MM.1S (cell line): Measurements from ENCODE around the gene RPP38.

Source experiments
- DNase-seq: peaks from one replicate; pipeline ENCODE4 v3.0.0-alpha.2; 2015
- H2AFZ ChIP-seq: fragments of 300-600 bp; sonication (generic); 2 replicates; pipeline ENCODE4 v1.6.0; 2016; ENCODE audit warnings: antibody characterized with exemption, low read length
- H3F3A ChIP-seq: fragments of 300-600 bp; sonication (generic); 2 replicates; pipeline ENCODE4 v1.6.1; 2016; ENCODE audit warnings: mild to moderate bottlenecking, antibody characterized with exemption, low read length, moderate library complexity, mixed read lengths; ENCODE audit not compliant: insufficient read depth
- H3K27ac ChIP-seq: fragments of 300-600 bp; sonication (generic); 2 replicates; pipeline ENCODE4 v1.5.1; 2016; ENCODE audit warnings: mild to moderate bottlenecking, low read length
- H3K27me3 ChIP-seq: fragments of 300-600 bp; sonication (generic); replicated peaks from 2 replicates; pipeline ENCODE4 v1.6.0; 2016; ENCODE audit warnings: low read length; ENCODE audit not compliant: insufficient read depth
- H3K36me3 ChIP-seq: fragments of 300-600 bp; sonication (generic); replicated peaks from 2 replicates; pipeline ENCODE4 v1.6.1; 2016; ENCODE audit warnings: mild to moderate bottlenecking, low read length, mixed read lengths; ENCODE audit not compliant: insufficient read depth
- H3K4me1 ChIP-seq: fragments of 300-600 bp; sonication (generic); 2 replicates; pipeline ENCODE4 v1.6.1; 2016; ENCODE audit warnings: low read length, mixed read lengths
- H3K4me2 ChIP-seq: fragments of 300-600 bp; sonication (generic); 2 replicates; pipeline ENCODE4 v1.6.0; 2016; ENCODE audit warnings: low read depth, low read length
- H3K4me3 ChIP-seq: fragments of 300-600 bp; sonication (generic); 2 replicates; pipeline ENCODE4 v1.5.1; 2016; ENCODE audit warnings: low read length, mixed read lengths
- H3K79me2 ChIP-seq: fragments of 300-600 bp; sonication (generic); 2 replicates; pipeline ENCODE4 v1.6.1; 2016; ENCODE audit warnings: mixed run types, low read length, mixed read lengths
- H3K9ac ChIP-seq: fragments of 300-600 bp; sonication (generic); 2 replicates; pipeline ENCODE4 v1.6.1; 2016; ENCODE audit warnings: low read length, mixed read lengths
- H3K9me2 ChIP-seq: fragments of 300-600 bp; sonication (generic); replicated peaks from 2 replicates; pipeline ENCODE4 v1.6.1; 2016; ENCODE audit warnings: mild to moderate bottlenecking, low read length, mixed read lengths; ENCODE audit not compliant: insufficient read depth
- H3K9me3 ChIP-seq: fragments of 300-600 bp; sonication (generic); replicated peaks from 2 replicates; pipeline ENCODE4 v1.6.1; 2016; ENCODE audit warnings: mild to moderate bottlenecking, low read length, mixed read lengths; ENCODE audit not compliant: insufficient read depth
- H4K20me1 ChIP-seq: fragments of 300-600 bp; sonication (generic); 2 replicates; pipeline ENCODE4 v1.6.1; 2016; ENCODE audit warnings: mild to moderate bottlenecking, low read length, moderate library complexity, mixed read lengths; ENCODE audit not compliant: insufficient read depth
- CTCF ChIP-seq: fragments of 300-600 bp; sonication (generic); IDR thresholded peaks from 2 replicates; pipeline ENCODE4 v1.5.1; 2016; ENCODE audit warnings: antibody characterized with exemption, low read length, mixed read lengths
- EZH2 ChIP-seq: fragments of 300-600 bp; sonication (generic); optimal IDR thresholded peaks from 2 replicates; pipeline ENCODE3; 2017; ENCODE audit warnings: low read depth, mild to moderate bottlenecking, antibody characterized with exemption, low read length, mixed read lengths
- EZH2phosphoT487 ChIP-seq: fragments of 300-600 bp; sonication (generic); IDR thresholded peaks from 2 replicates; pipeline ENCODE4 v1.6.1; 2018; ENCODE audit warnings: antibody characterized with exemption, low read length

Gene RPP38

DNA sequence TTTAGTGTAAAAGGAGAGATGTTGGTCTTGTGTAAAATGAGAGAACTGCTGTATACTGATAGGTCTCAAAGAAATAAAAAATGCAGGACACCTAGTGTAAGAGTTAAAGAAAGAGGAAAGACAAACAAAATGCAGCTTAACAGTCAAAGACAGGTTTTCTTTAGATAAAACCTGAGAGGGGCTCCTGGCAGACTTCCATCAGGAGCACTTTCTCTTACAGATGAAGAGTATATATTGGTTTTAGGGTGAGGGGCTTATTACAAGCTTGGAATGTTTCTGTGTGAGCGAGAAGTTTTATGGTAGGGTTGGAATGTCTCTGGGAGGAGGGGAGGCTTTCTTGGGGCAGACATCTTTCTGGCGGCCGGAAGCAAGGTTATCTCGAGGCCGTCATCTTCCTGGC is 24.8 kb upstream of the RPP38 start:
- Histone ChIP-seq H3K9me2 (no peaks in the 10 kb centered on the region), H3K79me2 (no peaks in the 10 kb centered on the region), H3F3A (no peaks in the 10 kb centered on the region), H3K36me3 (no peaks in the 10 kb centered on the region), H4K20me1 (no peaks in the 10 kb centered on the region), H3K27me3 (no peaks in the 10 kb centered on the region), H3K4me3 (no peak overlapping the region), H2AFZ (no peak overlapping the region), H3K4me2 (no peak overlapping the region), H3K4me1 (no peaks in the 10 kb centered on the region), H3K9ac (no peak overlapping the region), H3K9me3 (no peaks in the 10 kb centered on the region), H3K27ac (no peak overlapping the region)
- DNase-seq, result no peak
- TF ChIP-seq EZH2 (no peak), CTCF (no peak), EZH2phosphoT487 (no peak)

DNA sequence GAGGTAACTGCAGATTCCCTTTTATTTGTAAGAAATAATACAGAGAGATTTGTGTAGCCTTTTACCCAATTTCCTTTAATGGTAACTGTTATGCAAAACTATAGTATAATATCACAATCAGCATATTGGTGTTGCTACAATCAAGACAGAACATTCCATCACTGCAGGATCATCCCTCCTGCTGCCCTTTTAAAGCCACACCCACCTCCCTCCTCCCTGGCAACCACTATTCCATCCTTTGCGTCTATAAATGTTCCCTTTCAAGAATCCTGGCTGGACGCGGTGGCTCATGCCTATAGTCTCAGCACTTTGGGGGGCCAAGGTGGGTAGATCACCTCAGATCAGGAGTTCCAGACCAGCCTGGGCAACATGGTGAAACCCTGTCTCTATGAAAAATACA is 21.7 kb upstream of the RPP38 start:
- H3K9ac ChIP-seq, result no peak overlapping the region
- no peak overlapping the region for H3K27ac ChIP-seq
- no peak overlapping the region for H3K4me2 ChIP-seq
- no peak for DNase-seq
- no peaks in the 10 kb centered on the region for H3K79me2 ChIP-seq
- TF ChIP-seq EZH2 (no peak), CTCF (no peak), EZH2phosphoT487 (no peak)
- H2AFZ ChIP-seq, result no peak overlapping the region
- H3F3A ChIP-seq, result no peaks in the 10 kb centered on the region
- H3K9me2 ChIP-seq, result no peaks in the 10 kb centered on the region
- no peaks in the 10 kb centered on the region for H3K27me3 ChIP-seq
- no peaks in the 10 kb centered on the region for H3K9me3 ChIP-seq
- H3K4me1 ChIP-seq, result no peaks in the 10 kb centered on the region
- H3K4me3 ChIP-seq, result no peak overlapping the region
- H4K20me1 ChIP-seq, result no peaks in the 10 kb centered on the region
- no peaks in the 10 kb centered on the region for H3K36me3 ChIP-seq

DNA sequence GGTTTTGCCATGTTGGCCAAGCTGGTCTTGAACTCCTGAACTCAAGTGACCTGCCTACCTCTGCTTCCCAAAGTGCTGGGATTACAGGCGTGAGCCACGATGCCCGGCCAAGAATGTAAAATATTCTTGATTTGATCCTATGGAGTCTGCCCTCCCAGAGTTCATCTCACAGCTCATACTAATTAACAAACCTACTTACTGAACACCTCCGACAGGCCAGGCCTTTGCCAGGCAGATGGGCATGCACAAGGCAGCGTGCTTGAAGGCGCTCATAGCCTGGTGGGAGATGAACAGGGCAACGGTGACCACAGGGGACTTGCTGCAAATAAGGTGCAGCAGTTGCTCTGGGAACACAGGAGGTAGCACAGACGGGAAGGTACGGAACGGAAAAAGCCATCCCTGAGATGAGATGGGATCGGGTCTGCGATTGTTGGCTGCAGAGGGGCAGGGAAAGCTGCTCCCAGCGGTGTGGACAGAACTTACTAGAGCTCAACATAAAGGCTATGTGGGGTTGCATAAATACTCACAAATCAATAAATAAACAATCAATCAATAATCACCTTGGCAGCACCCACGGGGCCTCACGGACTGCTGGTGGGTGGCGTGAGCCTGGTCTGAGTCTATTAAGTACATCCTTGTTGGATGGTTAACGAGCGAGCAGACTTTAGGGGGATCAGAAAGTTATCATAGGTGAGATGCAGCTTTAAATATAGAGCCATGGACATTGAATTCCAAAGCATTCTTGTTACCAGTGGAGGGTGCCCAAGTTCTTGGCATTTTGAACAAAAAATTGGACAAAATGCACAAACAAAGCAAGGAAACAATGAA is 13.3 kb upstream of the RPP38 start:
- Histone ChIP-seq H3K9me3 (no peaks in the 10 kb centered on the region), H3K4me2 (peak overlapping the region; percentile 57), H3K9me2 (no peaks in the 10 kb centered on the region), H3K4me3 (peak overlapping the region; percentile 42), H3K9ac (no peak overlapping the region), H3K27me3 (no peaks in the 10 kb centered on the region), H3K27ac (no peak overlapping the region), H3K79me2 (no peaks in the 10 kb centered on the region), H3F3A (no peaks in the 10 kb centered on the region), H3K4me1 (no peaks in the 10 kb centered on the region), H3K36me3 (no peaks in the 10 kb centered on the region), H4K20me1 (no peaks in the 10 kb centered on the region), H2AFZ (peak overlapping the region; percentile 49; the same call in 1 of the 2 replicates)
- TF ChIP-seq EZH2 (no peak), EZH2phosphoT487 (no peak), CTCF (no peak)
- no peak for DNase-seq
